GM23338 (cell line): ENCODE measurements around the gene DGKG. TPM values are rescaled to one million over a fixed set of nuclear protein-coding genes. Genes with fewer than 3 reads are reported as not detected.

Source experiments
- ATAC-seq: fragments of 200-7000 bp; cut with Tn5 transposase; 3 replicates; pipeline ENCODE4 v1.9.1; 2020
- DNase-seq: peaks from one replicate; pipeline ENCODE4 v3.0.0-alpha.2; 2015; ENCODE audit warnings: low spot score
- H2AFZ ChIP-seq: fragments of 200-600 bp; sonication (generic); 2 replicates; pipeline ENCODE4 v1.8.0; 2016; ENCODE audit warnings: antibody characterized with exemption, mild to moderate bottlenecking, moderate library complexity
- H3F3A ChIP-seq: fragments of 200-600 bp; sonication (generic); replicated peaks from 2 replicates; pipeline ENCODE4 v1.8.0; 2017; ENCODE audit warnings: antibody characterized with exemption, mixed run types, low read depth
- H3K27ac ChIP-seq: fragments of 200-600 bp; sonication (generic); 2 replicates; pipeline ENCODE4 v1.6.1; 2016; ENCODE audit warnings: low read depth
- H3K27me3 ChIP-seq: fragments of 200-600 bp; sonication (generic); 2 replicates; pipeline ENCODE4 v1.8.0; 2016; ENCODE audit warnings: mild to moderate bottlenecking, mixed run types, moderate library complexity; ENCODE audit not compliant: insufficient read depth
- H3K36me3 ChIP-seq: fragments of 200-600 bp; sonication (generic); 2 replicates; pipeline ENCODE4 v1.8.0; 2016; ENCODE audit warnings: mild to moderate bottlenecking; ENCODE audit not compliant: insufficient read depth
- H3K4me1 ChIP-seq: fragments of 200-600 bp; sonication (generic); 2 replicates; pipeline ENCODE4 v1.8.0; 2016; ENCODE audit warnings: mild to moderate bottlenecking, moderate library complexity; ENCODE audit not compliant: insufficient read depth
- H3K4me2 ChIP-seq: fragments of 200-600 bp; sonication (generic); 2 replicates; pipeline ENCODE4 v1.7.1; 2017; ENCODE audit warnings: mixed run types
- H3K4me3 ChIP-seq: fragments of 200-600 bp; sonication (generic); 2 replicates; pipeline ENCODE4 v1.6.1; 2016; ENCODE audit warnings: mixed run types
- H3K79me2 ChIP-seq: fragments of 200-600 bp; sonication (generic); replicated peaks from 2 replicates; pipeline ENCODE4 v1.8.0; 2017; ENCODE audit warnings: mild to moderate bottlenecking; ENCODE audit not compliant: insufficient read depth
- H3K9me2 ChIP-seq: fragments of 200-600 bp; sonication (generic); 2 replicates; pipeline ENCODE4 v1.8.0; 2017; ENCODE audit not compliant: insufficient read depth
- H4K20me1 ChIP-seq: fragments of 200-600 bp; sonication (generic); replicated peaks from 2 replicates; pipeline ENCODE4 v1.8.0; 2017; ENCODE audit warnings: mild to moderate bottlenecking; ENCODE audit not compliant: insufficient read depth
- H3K27ac Mint-ChIP-seq: 2 replicates; pipeline ENCODE4 v1.8.0; 2020; ENCODE audit warnings: inconsistent platforms, mild to moderate bottlenecking, moderate library complexity, mixed read lengths
- H3K27me3 Mint-ChIP-seq: 3 replicates; pipeline ENCODE4 v1.8.0; 2022; ENCODE audit warnings: low read depth, mild to moderate bottlenecking, moderate library complexity, mixed read lengths, inconsistent platforms; ENCODE audit not compliant: insufficient read depth, poor library complexity
- H3K36me3 Mint-ChIP-seq: 3 replicates; pipeline ENCODE4 v1.8.0; 2021; ENCODE audit warnings: low read depth, mild to moderate bottlenecking, inconsistent platforms, moderate library complexity, mixed read lengths
- H3K4me1 Mint-ChIP-seq: 3 replicates; pipeline ENCODE4 v1.8.0; 2020; ENCODE audit warnings: mild to moderate bottlenecking, inconsistent platforms, mixed read lengths
- H3K4me3 Mint-ChIP-seq: 3 replicates; pipeline ENCODE4 v1.8.0; 2021; ENCODE audit warnings: moderate library complexity, mild to moderate bottlenecking, inconsistent platforms, mixed read lengths
- H3K9me3 Mint-ChIP-seq: 3 replicates; pipeline ENCODE4 v1.8.0; 2020; ENCODE audit warnings: moderate library complexity, mild to moderate bottlenecking, inconsistent platforms, mixed read lengths
- CREB1 ChIP-seq: fragments of 250-450 bp; sonication (Bioruptor Pico); IDR thresholded peaks from 2 replicates; pipeline ENCODE4 v1.5.0; 2020; ENCODE audit warnings: low read depth, mild to moderate bottlenecking, moderate library complexity
- CTCF ChIP-seq, 2 experiments: fragments of 200-600 bp in 1 of 2; sonication (generic) in 1 of 2; conservative IDR thresholded peaks; 2 replicates each; pipeline versions ENCODE4 v1.5.1 to v1.6.1; 2016 to 2017; ENCODE audit warnings: antibody characterized with exemption in 2 of 2, low read depth in 2 of 2, mild to moderate bottlenecking in 2 of 2, moderate library complexity in 1 of 2
- ETS1 ChIP-seq: IDR thresholded peaks from 2 replicates; pipeline ENCODE4 v1.6.1; 2016; ENCODE audit warnings: antibody characterized with exemption
- EZH2 ChIP-seq: fragments of 200-600 bp; sonication (generic); IDR thresholded peaks from one replicate; pipeline ENCODE4 v1.8.0; 2017; ENCODE audit warnings: antibody characterized with exemption, mild to moderate bottlenecking, low read depth; ENCODE audit not compliant: unreplicated experiment
- EZH2phosphoT487 ChIP-seq: fragments of 200-600 bp; sonication (generic); IDR thresholded peaks from one replicate; pipeline ENCODE4 v1.8.1; 2018; ENCODE audit warnings: antibody characterized with exemption; ENCODE audit not compliant: unreplicated experiment
- JUNB ChIP-seq: IDR thresholded peaks from one replicate; pipeline ENCODE4 v1.6.1; 2016; ENCODE audit warnings: antibody characterized with exemption; ENCODE audit not compliant: unreplicated experiment
- NANOG ChIP-seq: IDR thresholded peaks from 2 replicates; pipeline ENCODE4 v1.6.1; 2016; ENCODE audit warnings: antibody characterized with exemption, borderline replicate concordance
- POLR2AphosphoS5 ChIP-seq: IDR thresholded peaks from 2 replicates; pipeline ENCODE4 v1.6.1; 2016; ENCODE audit warnings: antibody characterized with exemption, low read depth
- REST ChIP-seq: IDR thresholded peaks from one replicate; pipeline ENCODE4 v1.6.1; 2018; ENCODE audit warnings: antibody characterized with exemption; ENCODE audit not compliant: unreplicated experiment
- STAT1 ChIP-seq: IDR thresholded peaks from one replicate; pipeline ENCODE4 v1.6.1; 2016; ENCODE audit warnings: antibody characterized with exemption; ENCODE audit not compliant: unreplicated experiment
- ZNF114 ChIP-seq: fragments of 250-450 bp; sonication (Bioruptor Pico); IDR thresholded peaks from 2 replicates; pipeline ENCODE4 v1.5.0; 2020; ENCODE audit warnings: mild to moderate bottlenecking, moderate library complexity
- ZNF331 ChIP-seq: fragments of 250-450 bp; sonication (Bioruptor Pico); IDR thresholded peaks from 2 replicates; pipeline ENCODE4 v1.5.0; 2020; ENCODE audit warnings: low read depth, mild to moderate bottlenecking, moderate library complexity
- polyA plus RNA-seq: library from polyadenylated mRNA; unstranded; fragments of >200 nt; fragmentation: Nextera tagmentation; extraction: Ambion mirVana; gene quantifications from 2 replicates; pipeline ENCODE4 v1.2.1, GENCODE V29; 2016
- total RNA-seq: library from RNA; depleted of rRNA; stranded (reverse); fragments of >200 nt; shearing (Covaris generic); gene quantifications from 2 replicates; pipeline ENCODE4 v1.2.3, GENCODE V29; 2014
- TF ChIP-seq, protein P1 (sequence below): fragments of 250-450 bp; sonication (Bioruptor Pico); IDR thresholded peaks from 2 replicates; pipeline ENCODE4 v1.5.0; 2020; ENCODE audit warnings: mild to moderate bottlenecking, moderate library complexity

The DGKG gene
- total and polyA plus RNA-seq, 2 experiments from 2014 or later, result 0.14 to 0.31 TPM

GRCh38 chr3:186169379-186169778 lies 192.7 kb downstream of the DGKG start:
- DNase-seq, result no peak
- no peaks in the 10 kb centered on the region for H3K79me2 ChIP-seq
- H3K9me2 ChIP-seq, result no peaks in the 10 kb centered on the region
- Mint-ChIP-seq H3K27me3 (peaks cover 1% of the 10 kb centered on the region), H3K4me3 (no peak overlapping the region), H3K27ac (no peak overlapping the region), H3K36me3 (no peaks in the 10 kb centered on the region), H3K9me3 (no peaks in the 10 kb centered on the region), H3K4me1 (no peaks in the 10 kb centered on the region)
- no peaks in the 10 kb centered on the region for H3F3A ChIP-seq
- no peak overlapping the region for H3K4me2 ChIP-seq
- H3K27ac ChIP-seq, result no peak overlapping the region
- no peak for ATAC-seq
- H3K27me3 ChIP-seq, result no peaks in the 10 kb centered on the region
- H3K4me3 ChIP-seq, result no peak overlapping the region
- H3K36me3 ChIP-seq, result no peaks in the 10 kb centered on the region
- no peak for TF ChIP-seq EZH2phosphoT487
- TF ChIP-seq REST, result no peak
- no peak for TF ChIP-seq ZNF331 (CRISPR knock-in tag)
- TF ChIP-seq, protein P1, sequence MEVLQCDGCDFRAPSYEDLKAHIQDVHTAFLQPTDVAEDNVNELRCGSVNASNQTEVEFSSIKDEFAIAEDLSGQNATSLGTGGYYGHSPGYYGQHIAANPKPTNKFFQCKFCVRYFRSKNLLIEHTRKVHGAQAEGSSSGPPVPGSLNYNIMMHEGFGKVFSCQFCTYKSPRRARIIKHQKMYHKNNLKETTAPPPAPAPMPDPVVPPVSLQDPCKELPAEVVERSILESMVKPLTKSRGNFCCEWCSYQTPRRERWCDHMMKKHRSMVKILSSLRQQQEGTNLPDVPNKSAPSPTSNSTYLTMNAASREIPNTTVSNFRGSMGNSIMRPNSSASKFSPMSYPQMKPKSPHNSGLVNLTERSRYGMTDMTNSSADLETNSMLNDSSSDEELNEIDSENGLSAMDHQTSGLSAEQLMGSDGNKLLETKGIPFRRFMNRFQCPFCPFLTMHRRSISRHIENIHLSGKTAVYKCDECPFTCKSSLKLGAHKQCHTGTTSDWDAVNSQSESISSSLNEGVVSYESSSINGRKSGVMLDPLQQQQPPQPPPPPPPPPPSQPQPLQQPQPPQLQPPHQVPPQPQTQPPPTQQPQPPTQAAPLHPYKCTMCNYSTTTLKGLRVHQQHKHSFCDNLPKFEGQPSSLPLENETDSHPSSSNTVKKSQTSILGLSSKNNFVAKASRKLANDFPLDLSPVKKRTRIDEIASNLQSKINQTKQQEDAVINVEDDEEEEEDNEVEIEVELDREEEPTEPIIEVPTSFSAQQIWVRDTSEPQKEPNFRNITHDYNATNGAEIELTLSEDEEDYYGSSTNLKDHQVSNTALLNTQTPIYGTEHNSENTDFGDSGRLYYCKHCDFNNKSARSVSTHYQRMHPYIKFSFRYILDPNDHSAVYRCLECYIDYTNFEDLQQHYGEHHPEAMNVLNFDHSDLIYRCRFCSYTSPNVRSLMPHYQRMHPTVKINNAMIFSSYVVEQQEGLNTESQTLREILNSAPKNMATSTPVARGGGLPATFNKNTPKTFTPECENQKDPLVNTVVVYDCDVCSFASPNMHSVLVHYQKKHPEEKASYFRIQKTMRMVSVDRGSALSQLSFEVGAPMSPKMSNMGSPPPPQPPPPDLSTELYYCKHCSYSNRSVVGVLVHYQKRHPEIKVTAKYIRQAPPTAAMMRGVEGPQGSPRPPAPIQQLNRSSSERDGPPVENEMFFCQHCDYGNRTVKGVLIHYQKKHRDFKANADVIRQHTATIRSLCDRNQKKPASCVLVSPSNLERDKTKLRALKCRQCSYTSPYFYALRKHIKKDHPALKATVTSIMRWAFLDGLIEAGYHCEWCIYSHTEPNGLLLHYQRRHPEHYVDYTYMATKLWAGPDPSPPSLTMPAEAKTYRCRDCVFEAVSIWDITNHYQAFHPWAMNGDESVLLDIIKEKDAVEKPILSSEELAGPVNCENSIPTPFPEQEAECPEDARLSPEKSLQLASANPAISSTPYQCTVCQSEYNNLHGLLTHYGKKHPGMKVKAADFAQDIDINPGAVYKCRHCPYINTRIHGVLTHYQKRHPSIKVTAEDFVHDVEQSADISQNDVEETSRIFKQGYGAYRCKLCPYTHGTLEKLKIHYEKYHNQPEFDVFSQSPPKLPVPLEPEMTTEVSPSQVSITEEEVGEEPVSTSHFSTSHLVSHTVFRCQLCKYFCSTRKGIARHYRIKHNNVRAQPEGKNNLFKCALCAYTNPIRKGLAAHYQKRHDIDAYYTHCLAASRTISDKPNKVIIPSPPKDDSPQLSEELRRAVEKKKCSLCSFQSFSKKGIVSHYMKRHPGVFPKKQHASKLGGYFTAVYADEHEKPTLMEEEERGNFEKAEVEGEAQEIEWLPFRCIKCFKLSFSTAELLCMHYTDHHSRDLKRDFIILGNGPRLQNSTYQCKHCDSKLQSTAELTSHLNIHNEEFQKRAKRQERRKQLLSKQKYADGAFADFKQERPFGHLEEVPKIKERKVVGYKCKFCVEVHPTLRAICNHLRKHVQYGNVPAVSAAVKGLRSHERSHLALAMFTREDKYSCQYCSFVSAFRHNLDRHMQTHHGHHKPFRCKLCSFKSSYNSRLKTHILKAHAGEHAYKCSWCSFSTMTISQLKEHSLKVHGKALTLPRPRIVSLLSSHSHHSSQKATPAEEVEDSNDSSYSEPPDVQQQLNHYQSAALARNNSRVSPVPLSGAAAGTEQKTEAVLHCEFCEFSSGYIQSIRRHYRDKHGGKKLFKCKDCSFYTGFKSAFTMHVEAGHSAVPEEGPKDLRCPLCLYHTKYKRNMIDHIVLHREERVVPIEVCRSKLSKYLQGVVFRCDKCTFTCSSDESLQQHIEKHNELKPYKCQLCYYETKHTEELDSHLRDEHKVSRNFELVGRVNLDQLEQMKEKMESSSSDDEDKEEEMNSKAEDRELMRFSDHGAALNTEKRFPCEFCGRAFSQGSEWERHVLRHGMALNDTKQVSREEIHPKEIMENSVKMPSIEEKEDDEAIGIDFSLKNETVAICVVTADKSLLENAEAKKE, result no peak
- TF ChIP-seq CTCF (conservative IDR thresholded peaks at IDR 0.05; ENCODE audit: low read depth in 2 of 2), result no peak
- no peak for TF ChIP-seq POLR2AphosphoS5
- no peak for TF ChIP-seq NANOG
- no peak for TF ChIP-seq ETS1
- TF ChIP-seq STAT1, result no peak
- no peak for TF ChIP-seq ZNF114 (CRISPR knock-in tag)
- no peak for TF ChIP-seq EZH2
- no peak for TF ChIP-seq JUNB
- no peak for TF ChIP-seq CREB1
- H3K4me1 ChIP-seq, result no peaks in the 10 kb centered on the region
- H2AFZ ChIP-seq, result 0 out of 2 replicates have a peak overlapping the region, but pooled peaks have one; percentile 56
- H4K20me1 ChIP-seq, result no peaks in the 10 kb centered on the region
